Activated effector memory CD4-positive, alpha-beta T cell treated with Interleukin-2 at 50 U/mL for 16 hours (primary cell): ENCODE measurements around the gene DNAL1.

ENCODE experiments used
- DNase-seq: peaks from one replicate; pipeline ENCODE4 v3.0.0-alpha.2; 2020

DNAL1 gene

DNA sequence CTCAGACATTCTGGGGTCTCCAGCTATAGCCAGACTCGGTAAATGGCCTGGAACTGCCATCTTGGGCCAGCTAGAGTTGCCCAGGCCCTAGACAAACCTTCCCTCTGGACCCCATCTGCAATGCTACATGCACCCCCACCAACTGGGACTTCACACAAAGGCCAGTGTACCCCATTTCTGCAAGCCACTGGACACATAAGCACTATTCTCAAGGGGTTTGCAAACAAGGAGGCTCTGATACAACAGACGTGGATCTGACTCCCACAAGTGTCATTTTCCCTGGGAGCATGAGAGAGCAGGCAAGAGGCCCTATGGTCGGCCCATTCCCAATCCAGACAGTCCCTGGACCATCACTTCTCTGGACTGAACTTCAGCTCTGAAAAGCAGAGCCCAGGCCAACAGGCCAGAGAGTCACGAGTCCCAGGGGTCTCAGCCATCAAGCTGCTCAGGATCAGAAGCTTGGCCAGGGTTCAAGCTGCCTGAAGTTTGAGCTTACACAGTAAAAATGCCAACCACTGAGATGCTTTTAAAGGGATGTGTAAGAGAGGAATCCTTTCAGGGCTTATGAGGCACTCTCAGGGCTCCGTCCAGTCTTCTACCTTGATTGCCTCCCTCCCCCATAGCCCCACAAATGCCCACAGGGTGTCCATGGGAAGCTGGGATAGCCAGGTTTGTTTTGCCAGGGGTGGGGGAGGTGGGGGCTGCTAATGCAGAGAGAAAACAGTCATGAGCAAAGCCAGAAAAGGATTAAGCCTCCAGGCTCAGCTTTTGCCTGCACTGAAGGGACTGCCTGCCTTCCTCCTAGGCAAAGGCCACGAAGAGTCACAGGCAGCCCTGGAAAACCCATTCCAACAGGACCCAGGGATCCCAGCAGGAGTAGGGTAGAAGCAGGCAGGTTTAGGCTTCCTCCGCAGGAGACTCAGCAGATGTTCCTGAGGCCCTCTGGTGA lies 101.1 kb downstream of the DNAL1 start:
- DNase-seq, result no peak

DNA sequence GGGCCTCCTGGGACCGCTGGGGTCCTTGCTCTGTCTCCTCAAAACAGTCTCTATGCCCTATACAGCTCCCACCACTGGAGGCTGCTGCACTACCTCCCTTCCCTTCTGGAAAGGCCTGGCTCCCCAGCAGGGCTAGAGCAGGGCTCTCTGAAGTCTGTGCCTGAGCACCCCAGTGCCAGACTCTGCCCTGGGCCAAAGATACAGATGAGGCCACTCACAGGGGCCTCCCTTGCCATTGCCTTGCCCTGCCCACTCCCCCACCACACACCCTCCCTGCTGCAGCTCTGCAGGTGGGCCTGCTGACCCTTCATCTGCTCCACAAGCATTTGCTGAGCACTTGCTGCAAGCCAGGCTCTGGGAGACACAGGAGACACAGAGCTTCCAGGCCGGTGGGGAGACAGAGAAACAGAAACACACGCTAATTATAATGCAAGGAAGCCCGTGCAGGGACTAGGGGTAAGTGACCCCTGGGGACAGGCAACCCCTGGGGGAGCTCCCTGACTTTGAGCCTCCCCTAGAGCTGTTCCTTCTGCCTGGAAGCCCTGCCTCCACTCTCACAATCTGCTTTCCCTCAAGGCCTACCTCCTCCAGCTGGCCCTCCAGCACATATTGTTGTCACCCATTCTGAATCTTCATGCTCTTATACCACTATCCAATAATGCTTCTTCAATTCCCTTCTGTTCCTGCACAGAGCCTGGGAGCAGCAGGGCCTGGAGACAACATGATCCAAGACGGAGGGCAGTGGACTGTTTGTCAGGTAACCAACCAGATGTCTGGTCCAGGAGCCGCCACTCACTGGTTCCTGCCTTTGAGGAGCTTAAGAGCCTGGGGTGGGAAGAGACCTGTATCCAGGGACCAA lies 102.0 kb downstream of the DNAL1 start:
- no peak for DNase-seq

DNA sequence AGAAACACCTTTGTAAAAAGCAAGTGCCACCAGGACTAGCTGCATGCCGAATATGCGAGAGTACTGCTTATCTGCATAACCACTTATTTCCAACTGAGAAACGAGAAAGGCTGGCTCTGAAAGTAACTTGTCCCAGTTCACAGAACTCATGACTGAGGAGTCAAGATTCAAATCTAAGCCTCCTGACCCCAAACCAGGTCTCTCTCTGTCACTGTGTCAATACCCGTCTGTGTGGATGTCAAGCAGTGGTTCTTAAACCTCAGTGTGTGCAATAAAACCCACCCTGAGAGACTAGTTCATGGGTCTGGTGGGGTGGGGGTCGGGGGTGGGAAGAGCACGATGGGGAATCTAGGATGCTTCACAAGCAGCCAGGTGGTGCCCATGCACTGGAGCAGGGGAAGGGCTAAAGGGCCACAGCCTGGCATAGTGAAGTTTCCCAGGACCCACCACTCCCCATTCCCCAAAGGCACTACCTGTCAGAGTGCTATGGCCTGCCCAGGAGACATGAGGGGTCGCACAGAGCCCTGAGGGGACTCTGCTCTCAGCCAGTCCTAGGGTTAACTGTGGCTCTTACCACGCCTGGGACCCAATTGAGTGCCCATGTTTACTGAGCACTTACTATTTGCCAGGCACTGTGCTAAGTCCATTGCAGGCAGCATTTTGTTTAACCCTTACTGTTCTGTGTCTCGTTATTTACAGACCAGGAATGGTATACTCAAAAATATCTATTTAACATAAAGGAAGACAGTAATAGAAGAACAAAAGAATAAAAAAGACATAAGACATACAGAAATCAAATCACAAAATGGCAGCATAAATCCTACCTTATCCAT lies 102.8 kb downstream of the DNAL1 start:
- DNase-seq, result no peak

DNA sequence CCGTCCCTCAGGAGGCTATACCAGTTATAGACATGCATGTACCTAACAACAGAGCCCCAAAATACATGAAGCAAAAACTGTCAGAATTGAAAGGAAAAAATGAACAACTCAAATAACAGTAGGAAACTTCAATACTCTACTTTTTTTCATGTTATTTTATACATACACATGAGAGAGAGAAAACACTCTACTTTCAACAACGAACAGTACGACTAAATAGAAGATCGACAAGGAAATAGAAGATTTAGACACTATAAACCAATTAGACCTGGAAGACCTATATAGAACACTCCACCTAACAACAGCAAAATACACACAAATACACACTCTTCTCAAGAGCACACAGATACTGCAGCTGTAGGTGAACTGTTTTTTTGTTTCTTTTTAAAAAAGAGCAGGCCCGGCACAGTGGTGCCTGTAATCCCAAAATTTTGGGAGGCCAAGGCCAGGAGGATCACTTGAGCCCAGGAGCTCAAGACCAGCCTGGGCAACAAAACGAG lies 104.1 kb downstream of the DNAL1 start:
- no peak for DNase-seq

DNA sequence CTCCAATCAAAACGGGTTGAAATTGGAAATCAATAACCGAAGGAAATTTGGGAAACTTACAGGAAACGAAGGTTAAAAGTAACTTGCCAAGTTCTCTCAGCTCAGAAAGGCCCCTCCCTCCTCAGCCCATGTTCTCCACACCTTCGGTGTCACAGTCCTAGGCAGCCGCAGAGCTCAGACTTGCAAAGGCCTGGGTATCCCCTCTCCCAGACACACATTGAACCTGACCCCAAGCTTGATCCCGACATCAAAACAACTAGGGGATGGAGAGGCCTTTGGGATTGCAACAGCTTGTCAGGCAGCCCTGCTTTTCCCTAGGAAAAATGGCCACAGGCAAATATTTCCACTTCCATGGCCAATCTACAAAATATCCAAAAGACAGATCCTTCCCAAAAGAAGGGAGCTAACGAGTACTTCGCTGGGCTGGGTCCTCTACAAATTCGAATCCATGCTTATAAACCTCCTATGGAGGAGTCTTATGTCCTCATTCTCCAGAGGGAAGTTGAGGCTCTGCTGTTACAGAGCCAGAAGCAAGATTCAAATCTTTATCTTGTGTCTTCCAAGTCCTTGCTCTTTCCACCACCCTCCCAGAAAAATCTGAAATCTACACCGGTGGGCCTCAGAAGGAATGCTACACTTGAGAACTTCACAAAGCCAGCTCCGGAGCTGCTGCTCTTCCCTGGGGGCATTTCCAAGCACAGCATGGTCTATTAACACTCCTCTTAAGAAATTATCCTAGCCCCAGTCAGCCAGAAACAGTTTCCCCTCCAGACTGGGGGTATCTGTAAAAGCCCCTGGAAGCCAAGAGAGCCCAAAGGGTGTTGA lies 105.1 kb downstream of the DNAL1 start:
- no peak for DNase-seq

DNA sequence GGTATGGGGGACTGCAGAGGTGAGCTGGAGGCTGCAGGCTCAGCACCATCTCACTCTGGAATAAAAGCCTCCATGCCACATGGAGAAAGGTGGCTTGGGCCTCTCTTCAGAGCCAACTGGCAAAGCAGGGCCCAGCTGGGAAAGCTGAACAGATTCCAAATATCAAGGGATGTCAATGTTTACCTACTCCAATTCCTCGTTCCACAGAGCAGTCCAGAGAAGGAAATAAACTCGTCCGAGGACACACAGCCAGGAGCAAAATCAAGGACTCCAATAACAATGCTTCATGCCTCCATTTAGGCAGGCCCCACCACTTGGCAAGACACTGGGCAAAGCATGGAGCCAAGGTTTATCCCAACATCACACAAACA lies 105.7 kb downstream of the DNAL1 start:
- no peak for DNase-seq

DNA sequence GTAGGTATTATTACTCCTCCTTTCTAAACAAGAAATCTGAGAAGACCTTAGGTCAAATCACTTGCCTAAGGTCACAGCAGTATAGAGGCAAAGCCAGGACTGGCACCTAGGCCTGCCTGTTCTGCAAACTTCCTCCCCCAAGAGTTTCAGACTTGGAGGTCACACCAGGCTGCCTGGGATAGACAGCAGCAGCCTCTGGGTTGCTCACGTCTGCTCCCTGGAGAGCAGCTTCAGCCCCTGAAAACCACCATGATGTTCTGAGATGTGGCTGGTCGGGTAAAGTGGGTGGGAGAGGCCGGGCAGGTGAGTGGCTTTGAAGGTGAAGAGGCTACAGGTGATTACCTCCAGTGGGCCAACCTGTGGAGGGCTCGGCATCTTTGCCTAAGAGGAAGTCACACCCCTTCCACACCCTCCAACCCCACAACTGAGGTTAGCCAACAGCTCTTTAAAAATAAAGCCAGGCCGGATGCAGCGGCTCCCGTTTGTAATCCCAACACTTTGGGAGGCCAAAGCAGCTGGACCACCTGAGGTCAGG lies 106.4 kb downstream of the DNAL1 start:
- DNase-seq, result no peak

DNA sequence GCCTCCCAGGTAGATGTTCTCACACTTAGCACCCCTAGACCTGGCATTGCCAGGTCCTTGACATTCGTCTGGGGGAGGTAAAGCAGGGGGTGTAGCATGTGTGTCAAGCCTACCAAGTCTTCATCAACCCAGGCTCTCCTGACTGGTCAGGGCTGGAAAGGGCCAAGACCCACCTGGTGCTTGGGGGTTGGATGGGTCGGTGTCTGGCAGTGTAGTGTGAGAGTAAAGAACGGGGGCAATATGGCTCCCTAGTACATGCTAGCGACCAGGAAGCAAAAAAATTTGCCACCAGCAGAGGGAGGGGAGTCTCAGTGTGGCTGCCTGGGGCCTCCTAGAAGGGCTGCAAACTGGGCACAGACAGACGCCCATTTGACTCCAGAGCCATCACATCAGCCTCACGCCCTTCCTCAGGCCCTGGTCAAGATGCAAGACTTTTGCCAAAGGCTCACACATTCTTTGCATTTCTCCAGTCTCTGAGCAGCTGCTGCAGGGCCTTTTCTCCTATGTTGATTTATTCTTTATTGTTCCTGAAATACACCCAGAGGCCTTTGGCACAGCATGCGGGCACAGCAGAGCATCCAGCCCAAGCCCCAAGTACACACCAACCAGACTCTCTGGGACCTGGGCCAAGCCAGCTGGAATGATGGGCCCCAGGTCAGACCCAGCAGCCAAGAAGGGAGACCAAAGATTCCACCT lies 107.7 kb downstream of the DNAL1 start:
- DNase-seq, result no peak
